GM12873 (cell line): ENCODE results near the gene DPY19L3.

Source experiments
- CTCF ChIP-seq: IDR thresholded peaks from 2 replicates; pipeline ENCODE4 v1.5.1; 2012; ENCODE audit warnings: low read depth, mild to moderate bottlenecking, moderate library complexity, low read length, control low read depth; ENCODE audit not compliant: insufficient read depth; ENCODE audit errors: missing control alignments

DPY19L3 gene

GRCh38 chr19:32415246-32415645 lies 9.7 kb downstream of the DPY19L3 start:
- TF ChIP-seq CTCF: no peak

- TF ChIP-seq CTCF: no peak
Measured at GRCh38 chr19:32415669-32416068, 10.1 kb downstream of the DPY19L3 start.

- no peak for TF ChIP-seq CTCF
Measured at GRCh38 chr19:32416749-32417456, 11.3 kb downstream of the DPY19L3 start.

- no peak for TF ChIP-seq CTCF
Measured at GRCh38 chr19:32418155-32418554, 12.6 kb downstream of the DPY19L3 start.

- TF ChIP-seq CTCF: no peak
Measured at GRCh38 chr19:32421589-32422361, 16.2 kb downstream of the DPY19L3 start.

GRCh38 chr19:32422435-32422834 lies 16.9 kb downstream of the DPY19L3 start:
- no peak for TF ChIP-seq CTCF

- no peak for TF ChIP-seq CTCF
Measured at GRCh38 chr19:32427536-32427935, 22.0 kb downstream of the DPY19L3 start.
